ENCODE measurements around the gene ARHGAP25.

ARHGAP25 gene

DNA sequence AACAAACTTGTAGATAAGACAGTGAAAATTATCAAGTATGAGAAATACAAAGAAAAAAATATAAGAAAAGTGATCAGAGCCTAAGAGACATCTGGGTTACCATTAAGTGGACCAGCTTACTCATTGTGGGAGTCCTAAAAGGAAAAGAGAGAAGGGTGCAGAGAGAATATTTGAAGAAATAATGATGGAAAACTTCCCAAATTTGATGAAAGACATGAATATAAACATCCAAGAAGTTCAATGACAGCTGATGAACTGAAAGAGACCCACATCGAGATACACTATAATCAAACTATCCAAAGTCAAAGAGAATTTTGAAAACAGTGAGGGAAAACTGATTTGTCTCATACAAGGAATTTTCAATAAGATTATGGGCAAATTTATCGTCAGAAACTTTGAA, 22.5 kb downstream of the ARHGAP25 start:
- H3K27me3 Mint-ChIP-seq (ENCODE audit: low read depth): no peaks in the 10 kb centered on the region
- no peak overlapping the region for H3K4me3 Mint-ChIP-seq
- peaks cover 5% of the 10 kb centered on the region for H3K36me3 Mint-ChIP-seq (ENCODE audit: low read depth)
- no peak overlapping the region for H3K27ac Mint-ChIP-seq
- peaks cover 21% of the 10 kb centered on the region for H3K9me3 Mint-ChIP-seq
- H3K4me1 Mint-ChIP-seq: peaks cover 18% of the 10 kb centered on the region
- TF ChIP-seq, protein P1, sequence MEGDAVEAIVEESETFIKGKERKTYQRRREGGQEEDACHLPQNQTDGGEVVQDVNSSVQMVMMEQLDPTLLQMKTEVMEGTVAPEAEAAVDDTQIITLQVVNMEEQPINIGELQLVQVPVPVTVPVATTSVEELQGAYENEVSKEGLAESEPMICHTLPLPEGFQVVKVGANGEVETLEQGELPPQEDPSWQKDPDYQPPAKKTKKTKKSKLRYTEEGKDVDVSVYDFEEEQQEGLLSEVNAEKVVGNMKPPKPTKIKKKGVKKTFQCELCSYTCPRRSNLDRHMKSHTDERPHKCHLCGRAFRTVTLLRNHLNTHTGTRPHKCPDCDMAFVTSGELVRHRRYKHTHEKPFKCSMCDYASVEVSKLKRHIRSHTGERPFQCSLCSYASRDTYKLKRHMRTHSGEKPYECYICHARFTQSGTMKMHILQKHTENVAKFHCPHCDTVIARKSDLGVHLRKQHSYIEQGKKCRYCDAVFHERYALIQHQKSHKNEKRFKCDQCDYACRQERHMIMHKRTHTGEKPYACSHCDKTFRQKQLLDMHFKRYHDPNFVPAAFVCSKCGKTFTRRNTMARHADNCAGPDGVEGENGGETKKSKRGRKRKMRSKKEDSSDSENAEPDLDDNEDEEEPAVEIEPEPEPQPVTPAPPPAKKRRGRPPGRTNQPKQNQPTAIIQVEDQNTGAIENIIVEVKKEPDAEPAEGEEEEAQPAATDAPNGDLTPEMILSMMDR (IDR thresholded peaks at IDR 0.05; ENCODE audit: unreplicated experiment in 3 of 3): no peak

DNA sequence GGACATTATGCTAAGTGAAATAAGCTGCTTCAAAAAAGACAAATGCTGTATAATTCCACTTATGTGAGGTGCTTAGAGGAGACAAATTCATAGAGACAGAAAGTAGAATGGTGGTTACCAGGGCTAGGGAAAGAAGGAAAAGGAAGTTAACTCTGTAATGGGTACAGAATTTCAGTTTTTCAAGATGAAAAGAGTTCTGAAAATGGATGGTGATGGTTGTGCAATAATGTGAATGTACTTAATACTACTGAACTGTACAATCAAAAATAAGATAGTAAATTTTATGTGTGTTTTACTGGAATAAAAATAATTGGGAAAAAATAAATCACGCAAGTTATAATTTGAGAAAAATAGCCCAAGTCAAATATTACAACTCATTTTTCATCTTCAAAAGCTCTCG, 27.5 kb downstream of the ARHGAP25 start:
- Mint-ChIP-seq H3K4me3 (no peak overlapping the region), H3K4me1 (peaks cover 34% of the 10 kb centered on the region), H3K27ac (peak overlapping the region; percentile 6 to 55 (median 27)), H3K9me3 (peaks cover 12% of the 10 kb centered on the region), H3K27me3 (ENCODE audit: low read depth) (no peaks in the 10 kb centered on the region), H3K36me3 (ENCODE audit: low read depth) (no peaks in the 10 kb centered on the region)
- TF ChIP-seq, protein P1 (IDR thresholded peaks at IDR 0.05; ENCODE audit: unreplicated experiment in 3 of 3): no peak

DNA sequence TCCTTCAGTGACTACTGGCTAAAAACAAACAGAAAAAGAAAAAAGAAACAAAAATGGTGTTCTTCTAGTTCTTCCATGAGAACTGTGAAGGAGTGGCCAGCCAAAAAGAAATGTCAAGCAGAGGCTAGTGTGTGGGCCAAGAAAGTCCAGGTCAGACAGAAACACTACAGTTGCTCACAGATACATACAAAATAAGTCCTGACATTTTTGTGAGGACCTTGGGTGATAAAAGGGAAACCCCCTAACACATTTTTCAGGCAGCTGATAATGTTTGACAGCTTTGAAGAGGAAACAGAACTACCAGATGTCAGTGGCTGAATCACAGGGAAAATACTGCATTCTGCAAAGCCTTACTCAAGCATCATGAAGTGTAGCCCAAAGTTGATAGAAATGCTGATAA, 28.1 kb downstream of the ARHGAP25 start:
- Mint-ChIP-seq H3K27ac (peak overlapping the region; percentile 55 to 86 (median 55)), H3K36me3 (ENCODE audit: low read depth) (no peaks in the 10 kb centered on the region), H3K27me3 (ENCODE audit: low read depth) (no peaks in the 10 kb centered on the region), H3K4me3 (no peak overlapping the region), H3K9me3 (peaks cover 11% of the 10 kb centered on the region), H3K4me1 (peaks cover 37% of the 10 kb centered on the region)
- TF ChIP-seq, protein P1 (IDR thresholded peaks at IDR 0.05; ENCODE audit: unreplicated experiment in 3 of 3): no peak

DNA sequence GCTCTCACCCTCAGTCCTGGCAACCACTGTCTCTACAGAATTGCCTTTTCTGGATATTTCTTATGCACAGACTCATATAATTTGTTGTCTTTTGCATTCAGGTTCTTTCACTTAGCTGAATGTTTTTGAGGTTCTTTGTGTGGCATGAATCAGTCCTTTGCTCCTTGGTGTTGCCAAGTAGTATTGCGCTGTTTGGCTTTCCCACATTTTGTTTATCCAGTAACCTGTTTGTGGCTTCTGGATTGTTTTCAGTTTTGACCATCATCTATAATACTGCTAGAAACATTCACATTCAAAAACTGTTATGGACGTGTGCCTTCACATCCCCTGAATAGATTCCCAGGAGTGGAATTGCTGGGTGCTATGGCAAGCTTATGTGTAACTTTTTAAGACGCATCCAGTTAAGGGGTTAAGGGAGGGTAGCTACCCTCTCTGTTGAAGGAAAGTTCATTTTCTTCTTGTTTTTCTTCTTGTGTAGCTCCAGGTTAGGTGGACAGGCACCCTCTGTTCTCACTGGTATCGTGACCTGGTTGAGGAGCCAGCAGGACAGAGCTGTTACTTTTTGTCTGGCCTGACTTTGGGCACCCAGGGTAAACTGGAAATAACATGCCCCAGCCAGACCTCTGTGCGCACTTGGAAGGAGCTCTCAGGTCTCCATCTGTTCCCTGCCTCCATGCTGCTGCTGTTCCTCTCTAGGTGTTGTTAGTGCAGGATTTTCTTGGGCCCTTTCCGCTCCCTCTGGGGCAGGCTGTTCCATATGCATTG, 29.6 kb downstream of the ARHGAP25 start:
- peaks cover 49% of the 10 kb centered on the region for H3K4me1 Mint-ChIP-seq

DNA sequence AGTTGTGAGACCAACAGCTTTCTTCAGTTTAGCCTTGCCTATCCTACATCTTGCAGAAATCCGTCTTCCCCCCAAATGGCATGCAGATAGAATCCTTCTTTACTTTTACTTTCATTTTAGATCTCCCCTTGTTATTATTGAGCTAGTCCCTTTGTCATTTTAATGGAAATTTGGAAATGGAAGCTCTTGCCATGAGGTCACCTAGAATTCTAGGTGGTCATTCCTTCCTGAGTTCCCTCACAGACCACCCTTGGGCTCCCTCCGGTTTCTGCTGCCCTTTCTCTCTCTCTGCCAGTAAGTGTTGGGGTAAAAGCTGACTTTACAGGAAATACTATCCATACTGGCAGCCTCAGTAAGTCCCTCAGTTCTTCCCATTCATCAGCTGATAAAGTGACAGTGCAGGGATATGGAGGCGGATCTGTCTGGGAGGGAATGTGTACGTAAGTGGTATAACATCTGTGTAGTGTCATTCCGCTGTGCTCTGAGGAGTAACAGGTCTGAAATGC, 30.2 kb downstream of the ARHGAP25 start:
- peak overlapping the region in 1 of 3 experiments; percentile 48 for H3K27ac Mint-ChIP-seq
- no peaks in the 10 kb centered on the region for H3K36me3 Mint-ChIP-seq (ENCODE audit: low read depth)
- H3K27me3 Mint-ChIP-seq (ENCODE audit: low read depth): peaks cover 1% of the 10 kb centered on the region
- TF ChIP-seq, protein P1 (IDR thresholded peaks at IDR 0.05; ENCODE audit: unreplicated experiment in 3 of 3): no peak
- H3K4me3 Mint-ChIP-seq: no peak overlapping the region
- H3K4me1 Mint-ChIP-seq: peaks cover 55% of the 10 kb centered on the region
- H3K9me3 Mint-ChIP-seq: no peaks in the 10 kb centered on the region

More for the DNA sequence above, 29.6 kb downstream of the ARHGAP25 start:
- Mint-ChIP-seq H3K27me3 (ENCODE audit: low read depth) (no peaks in the 10 kb centered on the region), H3K9me3 (no peaks in the 10 kb centered on the region), H3K36me3 (ENCODE audit: low read depth) (no peaks in the 10 kb centered on the region), H3K4me3 (no peak overlapping the region), H3K27ac (peak overlapping the region in 1 of 3 experiments; percentile 48)
- TF ChIP-seq, protein P1 (IDR thresholded peaks at IDR 0.05; ENCODE audit: unreplicated experiment in 3 of 3): no peak
